ENCODE data around the gene CINP.

GRCh38 chr14:102318781-102319276 lies 43.9 kb downstream of the CINP start:
- no peak for TF ChIP-seq CTCF (IDR thresholded peaks at IDR 0.05; ENCODE audit: low read depth, low read length, poor library complexity, severe bottlenecking)
- TF ChIP-seq EZH2phosphoT487 (IDR thresholded peaks at IDR 0.05; ENCODE audit: borderline replicate concordance, low read length) = no peak
